ENCODE measurements around the gene MYO5C.

GRCh38 chr15:52290329-52290728, 5.3 kb downstream of the MYO5C start:
- TF ChIP-seq, protein P1, sequence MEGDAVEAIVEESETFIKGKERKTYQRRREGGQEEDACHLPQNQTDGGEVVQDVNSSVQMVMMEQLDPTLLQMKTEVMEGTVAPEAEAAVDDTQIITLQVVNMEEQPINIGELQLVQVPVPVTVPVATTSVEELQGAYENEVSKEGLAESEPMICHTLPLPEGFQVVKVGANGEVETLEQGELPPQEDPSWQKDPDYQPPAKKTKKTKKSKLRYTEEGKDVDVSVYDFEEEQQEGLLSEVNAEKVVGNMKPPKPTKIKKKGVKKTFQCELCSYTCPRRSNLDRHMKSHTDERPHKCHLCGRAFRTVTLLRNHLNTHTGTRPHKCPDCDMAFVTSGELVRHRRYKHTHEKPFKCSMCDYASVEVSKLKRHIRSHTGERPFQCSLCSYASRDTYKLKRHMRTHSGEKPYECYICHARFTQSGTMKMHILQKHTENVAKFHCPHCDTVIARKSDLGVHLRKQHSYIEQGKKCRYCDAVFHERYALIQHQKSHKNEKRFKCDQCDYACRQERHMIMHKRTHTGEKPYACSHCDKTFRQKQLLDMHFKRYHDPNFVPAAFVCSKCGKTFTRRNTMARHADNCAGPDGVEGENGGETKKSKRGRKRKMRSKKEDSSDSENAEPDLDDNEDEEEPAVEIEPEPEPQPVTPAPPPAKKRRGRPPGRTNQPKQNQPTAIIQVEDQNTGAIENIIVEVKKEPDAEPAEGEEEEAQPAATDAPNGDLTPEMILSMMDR (IDR thresholded peaks at IDR 0.05) = no peak
- TF ChIP-seq POLR2AphosphoS5 (IDR thresholded peaks at IDR 0.05; ENCODE audit: insufficient read depth in 1 of 2, low read depth in 1 of 2) (no peak), POLR2A (IDR thresholded peaks at IDR 0.05) (no peak)

Data from vagina (tissue), 2 donors.